Measurements from ENCODE around the gene RNF111.
"Not testable (repeated sequence)": the region's sequence is repeated elsewhere in the genome, so short reads cannot be mapped to it uniquely, and the experiment has no call there.

Gene RNF111

DNA sequence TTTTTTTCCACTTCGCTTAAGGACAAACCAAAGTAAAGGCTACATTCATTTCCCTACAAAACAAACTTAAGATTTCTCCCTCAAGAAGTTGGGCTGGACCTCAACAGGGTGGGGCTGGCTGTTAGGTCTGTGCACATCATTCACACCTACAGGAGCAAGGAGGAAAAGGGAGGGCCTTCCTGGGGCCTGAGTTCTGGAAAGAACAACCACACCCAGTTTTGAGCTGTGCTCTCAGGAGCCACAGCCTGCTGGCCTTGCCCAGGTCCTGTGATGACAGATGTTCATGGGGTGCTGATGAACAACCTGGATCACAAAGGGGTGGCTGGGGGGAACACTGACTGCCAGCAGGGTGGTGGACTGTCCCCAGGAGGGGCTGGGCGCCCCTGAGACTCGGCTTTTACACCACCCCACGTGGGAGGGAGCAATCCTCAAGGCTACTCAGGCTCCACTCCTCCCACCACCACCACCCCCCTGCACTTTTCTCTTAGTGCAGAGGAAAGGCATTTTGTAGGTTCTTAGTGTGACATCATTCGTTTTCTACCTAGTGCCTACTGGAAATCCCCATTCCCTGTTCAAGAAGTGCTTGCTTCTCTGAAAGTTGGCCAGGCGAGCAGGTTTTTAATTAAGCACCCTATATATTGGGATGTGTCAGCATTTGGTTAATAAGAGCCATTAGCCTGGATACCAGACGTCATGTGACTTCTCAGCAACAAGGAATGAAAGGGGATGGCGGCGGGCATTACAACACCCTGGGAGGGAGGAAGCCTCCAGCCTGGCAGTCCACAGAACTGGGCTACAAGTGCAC lies 153.2 kb downstream of the RNF111 start:
- no peak for DNase-seq

DNA sequence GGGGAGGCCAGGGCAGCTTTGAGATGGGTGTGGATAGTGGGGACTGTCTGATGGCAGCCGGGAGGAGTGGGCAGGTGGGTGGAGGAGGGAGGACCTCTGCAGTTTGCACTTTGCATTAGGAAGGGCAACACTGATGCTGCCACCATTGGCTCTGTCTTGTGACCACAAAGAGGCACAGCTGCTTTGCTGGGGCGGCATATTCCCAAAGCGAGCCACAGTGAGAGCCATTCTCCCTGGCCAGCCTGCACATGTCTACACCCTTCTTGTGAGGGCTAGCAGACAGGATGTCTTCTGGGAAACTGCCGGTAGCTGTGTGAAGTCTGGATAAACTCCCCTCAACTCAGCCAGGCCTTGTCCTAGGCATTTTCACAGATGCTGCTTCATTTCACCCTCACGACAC lies 155.8 kb downstream of the RNF111 start:
- no peak for DNase-seq

DNA sequence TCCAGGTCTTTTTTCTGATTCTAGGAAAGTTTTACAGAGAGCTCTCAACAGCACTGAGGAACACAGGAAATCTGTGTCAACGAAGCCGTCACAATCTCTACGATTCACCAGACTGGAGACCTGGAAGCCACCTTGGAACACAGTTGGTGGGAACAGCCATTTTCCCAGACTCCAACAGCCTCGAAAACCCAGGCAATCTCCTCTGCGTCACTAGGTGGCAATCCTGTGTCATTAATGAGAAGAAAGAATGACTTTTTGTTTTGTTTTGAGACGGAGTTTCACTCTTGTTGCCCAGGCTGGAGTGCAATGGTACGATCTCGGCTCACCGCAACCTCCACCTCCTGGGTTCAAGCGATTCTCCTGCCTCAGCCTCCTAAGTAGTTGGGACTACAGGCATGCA lies 157.1 kb downstream of the RNF111 start:
- DNase-seq, result not testable (repeated sequence)
